ENCODE measurements around the gene ABTB1. TPM values are rescaled to one million over a fixed set of nuclear protein-coding genes. Genes with fewer than 3 reads are reported as not detected.

Gene ABTB1
- total RNA-seq, 4 donors from 2014 or later = 25.3 to 50.3 (median 35.8) TPM

- Histone ChIP-seq H3K36me3 (no peaks in the 10 kb centered on the region), H3K27ac (peak overlapping the region in 3 of 4 donors; percentile 23 to 48 (median 47)), H3K4me1 (peaks cover 0 to 20% (median 0%) of the 10 kb centered on the region in 3 donors), H3K4me3 (no peak overlapping the region), H3K9me3 (no peaks in the 10 kb centered on the region), H3K27me3 (no peaks in the 10 kb centered on the region)
- 13 to 23% methylated on average over 2 to 3 of the region's 3 CpGs for WGBS, 2 donors (ENCODE audit: low coverage in 1 of 2)
- TF ChIP-seq POLR2AphosphoS5 (IDR thresholded peaks at IDR 0.05) (peak; percentile 4), CTCF (IDR thresholded peaks at IDR 0.05) (no peak)
- no peak for ATAC-seq
Measured at GRCh38 chr3:127655641-127656040, 17.1 kb upstream of the ABTB1 start.

- Histone ChIP-seq H3K27me3 (no peaks in the 10 kb centered on the region), H3K27ac (no peak overlapping the region), H3K36me3 (no peaks in the 10 kb centered on the region), H3K9me3 (no peaks in the 10 kb centered on the region), H3K4me1 (peaks cover 0 to 20% (median 0%) of the 10 kb centered on the region in 3 donors), H3K4me3 (no peak overlapping the region)
- ATAC-seq = no peak
- 80 to 96% methylated on average over 3 to 6 of the region's 8 CpGs for WGBS, 2 donors (ENCODE audit: low coverage in 1 of 2)
- no peak for TF ChIP-seq POLR2A (IDR thresholded peaks at IDR 0.05)
- no peak for TF ChIP-seq POLR2AphosphoS5 (IDR thresholded peaks at IDR 0.05)
- no peak for TF ChIP-seq CTCF (IDR thresholded peaks at IDR 0.05)
- TF ChIP-seq EP300 (IDR thresholded peaks at IDR 0.05) = no peak
Measured at GRCh38 chr3:127656906-127657305, 15.8 kb upstream of the ABTB1 start.

- 47 to 75% methylated on average over 1 of the region's 1 CpG for WGBS, 2 donors (ENCODE audit: low coverage in 1 of 2)
- H3K36me3 ChIP-seq = no peaks in the 10 kb centered on the region
- no peaks in the 10 kb centered on the region for H3K27me3 ChIP-seq
- H3K4me1 ChIP-seq = peaks cover 0 to 12% (median 0%) of the 10 kb centered on the region in 3 donors
- TF ChIP-seq CTCF (IDR thresholded peaks at IDR 0.05) (no peak), POLR2A (IDR thresholded peaks at IDR 0.05) (no peak), POLR2AphosphoS5 (IDR thresholded peaks at IDR 0.05) (no peak), EP300 (IDR thresholded peaks at IDR 0.05) (no peak)
- H3K27ac ChIP-seq = no peak overlapping the region
- no peak for ATAC-seq
- no peaks in the 10 kb centered on the region for H3K9me3 ChIP-seq
- H3K4me3 ChIP-seq = no peak overlapping the region
Measured at GRCh38 chr3:127658234-127658633, 14.5 kb upstream of the ABTB1 start.

- H3K4me1 ChIP-seq = peaks cover 0 to 5% (median 0%) of the 10 kb centered on the region in 3 donors
- H3K4me3 ChIP-seq = no peak overlapping the region
- H3K27ac ChIP-seq = no peak overlapping the region
- no peaks in the 10 kb centered on the region for H3K27me3 ChIP-seq
- H3K36me3 ChIP-seq = no peaks in the 10 kb centered on the region
- no peaks in the 10 kb centered on the region for H3K9me3 ChIP-seq
- no peak for TF ChIP-seq EP300 (IDR thresholded peaks at IDR 0.05)
- no peak for TF ChIP-seq POLR2A (IDR thresholded peaks at IDR 0.05)
- TF ChIP-seq POLR2AphosphoS5 (IDR thresholded peaks at IDR 0.05) = no peak
- no peak for TF ChIP-seq CTCF (IDR thresholded peaks at IDR 0.05)
- no peak for ATAC-seq
- WGBS, 2 donors (ENCODE audit: low coverage in 1 of 2) = 89 to 100% methylated on average over 2 to 3 of the region's 10 CpGs
Measured at GRCh38 chr3:127660621-127661251, 12.0 kb upstream of the ABTB1 start.

- WGBS, 2 donors (ENCODE audit: low coverage in 1 of 2) = 83 to 96% methylated on average over 2 to 4 of the region's 5 CpGs
- Histone ChIP-seq H3K27ac (no peak overlapping the region), H3K9me3 (no peaks in the 10 kb centered on the region), H3K27me3 (no peaks in the 10 kb centered on the region), H3K36me3 (no peaks in the 10 kb centered on the region), H3K4me1 (no peaks in the 10 kb centered on the region), H3K4me3 (no peak overlapping the region)
- TF ChIP-seq CTCF (IDR thresholded peaks at IDR 0.05) (no peak), POLR2AphosphoS5 (IDR thresholded peaks at IDR 0.05) (no peak), POLR2A (IDR thresholded peaks at IDR 0.05) (no peak), EP300 (IDR thresholded peaks at IDR 0.05) (no peak)
- ATAC-seq = no peak
Measured at GRCh38 chr3:127661600-127661999, 11.2 kb upstream of the ABTB1 start.

Data from gastroesophageal sphincter (tissue), 4 donors.